ENCODE measurements around the gene SYNPR.

DNA sequence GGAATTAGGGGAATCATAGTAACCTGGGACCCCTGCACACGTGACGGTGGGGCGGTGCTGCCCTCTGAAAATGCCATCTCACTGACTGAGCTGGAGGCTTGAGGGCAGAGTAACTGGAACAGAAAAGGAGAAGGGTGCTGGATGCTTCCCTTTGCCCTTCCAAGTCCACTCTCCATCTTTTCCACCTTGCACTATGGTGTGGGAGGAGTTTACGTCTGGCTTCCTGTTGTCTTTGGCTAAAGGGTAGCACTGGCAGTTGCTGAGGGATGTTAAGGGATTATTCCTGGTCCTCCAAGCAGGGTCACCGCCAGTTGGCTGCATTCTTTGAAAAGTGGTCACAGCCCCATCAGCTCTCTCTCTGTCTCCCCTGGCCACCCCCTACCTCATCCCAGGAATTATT is 245.0 kb downstream of the SYNPR start:
- no peak for TF ChIP-seq EZH2 (IDR thresholded peaks at IDR 0.05)
- TF ChIP-seq POLR2AphosphoS5 (IDR thresholded peaks at IDR 0.05; ENCODE audit: borderline replicate concordance, low read depth, low read length): no peak
- no peak for TF ChIP-seq FOXP2 (optimal IDR thresholded peaks at IDR 0.05; ENCODE audit: control extremely low read depth, extremely low read length, insufficient read depth)
